CD4-positive, alpha-beta T cell treated with Interleukin-17A for 1 hour (primary cell): Measurements from ENCODE around the gene KRTAP2-1.
"Not testable (repeated sequence)": the region's sequence is repeated elsewhere in the genome, so short reads cannot be mapped to it uniquely, and the experiment has no call there.

Source experiments
- DNase-seq: peaks from one replicate; pipeline ENCODE4 v3.0.0-alpha.2; 2020

KRTAP2-1 gene

GRCh38 chr17:41010441-41010840 lies 36.7 kb downstream of the KRTAP2-1 start:
- no peak for DNase-seq

- DNase-seq: no peak
Observed at GRCh38 chr17:41009936-41010335, 37.2 kb downstream of the KRTAP2-1 start.

- DNase-seq: no peak
Observed at GRCh38 chr17:41009301-41009760, 37.8 kb downstream of the KRTAP2-1 start.

- DNase-seq: no peak
Observed at GRCh38 chr17:41008811-41009210, 38.3 kb downstream of the KRTAP2-1 start, which contains the start of gene KRTAP3-1. TSS of gene KRTAP3-1 (minus strand) at chr17:41009128. CDS start at chr17:41009074, 54 bp downstream.

- DNase-seq: no peak
Observed at GRCh38 chr17:41004397-41004796, 42.7 kb downstream of the KRTAP2-1 start.

GRCh38 chr17:41003926-41004325 lies 43.2 kb downstream of the KRTAP2-1 start:
- no peak for DNase-seq

- no peak for DNase-seq
Observed at GRCh38 chr17:41002814-41003213, 44.3 kb downstream of the KRTAP2-1 start.

- DNase-seq: no peak
Observed at GRCh38 chr17:41001795-41002194, 45.3 kb downstream of the KRTAP2-1 start.

- not testable (repeated sequence) for DNase-seq
Observed at GRCh38 chr17:40999563-40999962, 47.6 kb downstream of the KRTAP2-1 start, which contains the start of gene KRTAP3-2. TSS of gene KRTAP3-2 (minus strand) at chr17:40999906. CDS start at chr17:40999853, 53 bp downstream.

GRCh38 chr17:40997361-40997760 lies 49.8 kb downstream of the KRTAP2-1 start:
- DNase-seq: no peak

GRCh38 chr17:40996829-40997228 lies 50.3 kb downstream of the KRTAP2-1 start:
- no peak for DNase-seq
